ENCODE measurements around the gene INSYN2B. TPM values are rescaled to one million over a fixed set of nuclear protein-coding genes. Genes with fewer than 3 reads are reported as not detected.

The INSYN2B gene
- total and polyA plus RNA-seq, 9 donors, result 0.12 to 3.3 (median 1.1) TPM; not detected in 1

DNA sequence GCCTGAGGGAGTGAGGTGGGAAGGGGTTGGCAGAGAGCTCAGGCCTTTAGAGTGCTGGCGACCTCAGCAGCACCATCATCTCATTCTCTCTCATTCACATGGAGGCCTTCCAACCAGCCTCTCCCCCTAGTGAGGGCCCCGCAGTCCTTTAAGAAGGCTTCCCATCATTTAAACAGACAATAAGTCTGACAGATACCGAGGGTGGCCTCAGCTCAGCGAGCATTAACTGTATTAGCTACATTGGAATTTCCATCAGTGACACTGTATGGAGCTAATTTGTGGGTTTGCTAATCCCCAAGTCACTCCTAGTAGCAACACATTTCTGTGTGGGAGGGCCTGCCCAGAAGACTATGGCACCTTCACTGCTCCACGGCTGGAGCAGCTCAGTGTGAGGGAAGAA, 75.8 kb downstream of the INSYN2B start:
- TF ChIP-seq EP300 (IDR thresholded peaks at IDR 0.05), result no peak
- TF ChIP-seq POLR2A (IDR thresholded peaks at IDR 0.05), result no peak
- TF ChIP-seq CTCF (IDR thresholded peaks at IDR 0.05), result no peak
- Histone ChIP-seq H3K36me3 (no peaks in the 10 kb centered on the region), H3K27me3 (no peaks in the 10 kb centered on the region), H3K27ac (no peak overlapping the region), H3K9me3 (no peaks in the 10 kb centered on the region), H3K4me3 (no peak overlapping the region), H3K4me1 (ENCODE audit: insufficient read depth) (no peaks in the 10 kb centered on the region)
- no peak for DNase-seq
- intact Hi-C loops (cut with DNase I), result loop anchor here in 1 of 4 donors (5.0 kb wide), 1 partner anchor 778 kb away; no protein-coding TSS in a partner anchor
- WGBS, 3 donors, result 61 to 71% (median 63%) methylated on average over 5 of the region's 5 CpGs

DNA sequence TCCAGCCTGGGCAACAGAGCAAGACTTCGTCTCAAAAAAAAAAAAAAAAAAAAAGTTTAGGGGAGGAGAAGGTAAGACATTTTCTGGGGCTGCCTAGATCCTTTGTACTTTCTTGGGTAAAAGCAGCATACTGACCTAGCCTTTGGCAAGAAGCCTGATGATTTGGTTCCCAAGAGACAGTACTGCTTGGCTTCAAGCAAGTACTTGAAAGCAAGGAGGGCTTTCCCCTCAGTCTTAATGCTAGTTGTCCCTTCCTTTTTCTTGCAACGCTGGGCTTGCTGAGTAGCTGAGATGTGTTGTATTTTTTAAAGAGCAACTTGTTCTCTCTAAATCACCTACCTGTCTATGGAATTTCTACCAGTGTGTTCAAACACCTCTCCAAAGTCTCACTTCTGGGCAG, 76.2 kb downstream of the INSYN2B start:
- H3K4me1 ChIP-seq (ENCODE audit: insufficient read depth), result no peaks in the 10 kb centered on the region
- H3K27ac ChIP-seq, result no peak overlapping the region
- WGBS, 3 donors, result 46 to 70% (median 65%) methylated on average over 2 of the region's 2 CpGs
- no peaks in the 10 kb centered on the region for H3K36me3 ChIP-seq
- intact Hi-C loops (cut with DNase I), result loop anchor here in 1 of 4 donors (5.0 kb wide), 1 partner anchor 778 kb away; no protein-coding TSS in a partner anchor
- TF ChIP-seq EP300 (IDR thresholded peaks at IDR 0.05) (no peak), CTCF (IDR thresholded peaks at IDR 0.05) (no peak), POLR2A (IDR thresholded peaks at IDR 0.05) (no peak)
- no peaks in the 10 kb centered on the region for H3K27me3 ChIP-seq
- H3K4me3 ChIP-seq, result no peak overlapping the region
- DNase-seq, result no peak
- no peaks in the 10 kb centered on the region for H3K9me3 ChIP-seq

- H3K4me3 ChIP-seq, result no peak overlapping the region
- TF ChIP-seq EP300 (IDR thresholded peaks at IDR 0.05), result no peak
- TF ChIP-seq POLR2A (IDR thresholded peaks at IDR 0.05), result no peak
- no peak for TF ChIP-seq CTCF (IDR thresholded peaks at IDR 0.05)
- no peaks in the 10 kb centered on the region for H3K27me3 ChIP-seq
- intact Hi-C loops (cut with DNase I), result loop anchor here in 1 of 4 donors (5.0 kb wide), 1 partner anchor 780 kb away; no protein-coding TSS in a partner anchor
- H3K36me3 ChIP-seq, result no peaks in the 10 kb centered on the region
- 18 to 35% (median 32%) methylated on average over 2 of the region's 2 CpGs for WGBS, 3 donors
- H3K27ac ChIP-seq, result no peak overlapping the region
- DNase-seq, result no peak
- no peaks in the 10 kb centered on the region for H3K4me1 ChIP-seq (ENCODE audit: insufficient read depth)
- H3K9me3 ChIP-seq, result no peaks in the 10 kb centered on the region
Measured at GRCh38 chr5:169901896-169902295, 78.4 kb downstream of the INSYN2B start.

DNA sequence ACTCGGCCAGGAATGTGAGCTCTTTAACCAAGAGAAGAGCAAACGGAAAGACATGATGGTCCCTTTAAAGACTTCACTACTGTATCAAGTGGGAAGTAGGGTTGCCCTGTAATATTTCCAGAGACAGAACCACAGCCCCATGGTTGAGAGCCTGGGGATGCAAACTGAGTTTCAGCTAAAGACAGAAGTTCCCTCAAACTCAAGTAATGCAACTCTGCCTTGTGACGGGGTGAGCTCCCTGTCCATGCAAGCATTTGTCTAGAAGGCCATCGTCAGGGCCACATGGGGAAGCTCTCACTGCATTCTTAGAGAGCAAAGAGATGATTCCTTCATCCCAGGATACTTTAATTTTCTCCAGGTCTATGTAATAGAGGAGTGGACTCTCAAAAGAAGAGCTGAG, 82.8 kb downstream of the INSYN2B start:
- Histone ChIP-seq H3K27ac (no peak overlapping the region), H3K36me3 (no peaks in the 10 kb centered on the region), H3K4me3 (no peak overlapping the region), H3K27me3 (no peaks in the 10 kb centered on the region), H3K9me3 (no peaks in the 10 kb centered on the region), H3K4me1 (ENCODE audit: insufficient read depth) (no peaks in the 10 kb centered on the region)
- no peak for DNase-seq
- intact Hi-C loops (cut with DNase I), result no loop called here
- TF ChIP-seq POLR2A (IDR thresholded peaks at IDR 0.05), result no peak
- TF ChIP-seq CTCF (IDR thresholded peaks at IDR 0.05), result no peak
- 86 to 93% (median 88%) methylated on average over 4 of the region's 4 CpGs for WGBS, 3 donors

Measured in ovary (tissue), 9 donors.